Ishikawa (cell line): Measurements from ENCODE around the gene TMEM222.

ENCODE experiments used
- CEBPB ChIP-seq: IDR thresholded peaks from 2 replicates; pipeline ENCODE4 v1.6.1; 2012
- CREB1 ChIP-seq: IDR thresholded peaks from 2 replicates; pipeline ENCODE4 v1.6.1; 2012; ENCODE audit warnings: low read depth
- EGR1 ChIP-seq: IDR thresholded peaks from 2 replicates; pipeline ENCODE4 v1.6.1; 2012
- EP300 ChIP-seq: IDR thresholded peaks from 2 replicates; pipeline ENCODE4 v1.6.1; 2012; ENCODE audit warnings: borderline replicate concordance
- FOXM1 ChIP-seq: IDR thresholded peaks from 2 replicates; pipeline ENCODE4 v1.6.1; 2012; ENCODE audit warnings: low read depth, borderline replicate concordance
- MAX ChIP-seq: IDR thresholded peaks from 2 replicates; pipeline ENCODE4 v1.6.1; 2012
- NFIC ChIP-seq: IDR thresholded peaks from 2 replicates; pipeline ENCODE4 v1.6.1; 2012
- RAD21 ChIP-seq: IDR thresholded peaks from 2 replicates; pipeline ENCODE4 v1.6.1; 2012; ENCODE audit warnings: low read depth
- REST ChIP-seq: IDR thresholded peaks from 2 replicates; pipeline ENCODE4 v1.6.1; 2012; ENCODE audit warnings: low read depth, mild to moderate bottlenecking
- TAF1 ChIP-seq: IDR thresholded peaks from 2 replicates; pipeline ENCODE4 v1.6.1; 2012; ENCODE audit warnings: low read depth, mild to moderate bottlenecking
- TCF12 ChIP-seq: IDR thresholded peaks from 2 replicates; pipeline ENCODE4 v1.6.1; 2012; ENCODE audit warnings: low read depth
- TEAD4 ChIP-seq: IDR thresholded peaks from 2 replicates; pipeline ENCODE4 v1.6.1; 2012
- USF1 ChIP-seq: IDR thresholded peaks from 2 replicates; pipeline ENCODE4 v1.6.1; 2012
- YY1 ChIP-seq: IDR thresholded peaks from 2 replicates; pipeline ENCODE4 v1.6.1; 2012; ENCODE audit warnings: low read depth
- ZBTB7A ChIP-seq: IDR thresholded peaks from 2 replicates; pipeline ENCODE4 v1.6.1; 2012; ENCODE audit warnings: low read depth

TMEM222 gene

GRCh38 chr1:27346991-27347624 lies 25.1 kb downstream of the TMEM222 start:
- peak; percentile 45; the same call in 1 of the 2 replicates for TF ChIP-seq TEAD4
- no peak for TF ChIP-seq USF1

DNA sequence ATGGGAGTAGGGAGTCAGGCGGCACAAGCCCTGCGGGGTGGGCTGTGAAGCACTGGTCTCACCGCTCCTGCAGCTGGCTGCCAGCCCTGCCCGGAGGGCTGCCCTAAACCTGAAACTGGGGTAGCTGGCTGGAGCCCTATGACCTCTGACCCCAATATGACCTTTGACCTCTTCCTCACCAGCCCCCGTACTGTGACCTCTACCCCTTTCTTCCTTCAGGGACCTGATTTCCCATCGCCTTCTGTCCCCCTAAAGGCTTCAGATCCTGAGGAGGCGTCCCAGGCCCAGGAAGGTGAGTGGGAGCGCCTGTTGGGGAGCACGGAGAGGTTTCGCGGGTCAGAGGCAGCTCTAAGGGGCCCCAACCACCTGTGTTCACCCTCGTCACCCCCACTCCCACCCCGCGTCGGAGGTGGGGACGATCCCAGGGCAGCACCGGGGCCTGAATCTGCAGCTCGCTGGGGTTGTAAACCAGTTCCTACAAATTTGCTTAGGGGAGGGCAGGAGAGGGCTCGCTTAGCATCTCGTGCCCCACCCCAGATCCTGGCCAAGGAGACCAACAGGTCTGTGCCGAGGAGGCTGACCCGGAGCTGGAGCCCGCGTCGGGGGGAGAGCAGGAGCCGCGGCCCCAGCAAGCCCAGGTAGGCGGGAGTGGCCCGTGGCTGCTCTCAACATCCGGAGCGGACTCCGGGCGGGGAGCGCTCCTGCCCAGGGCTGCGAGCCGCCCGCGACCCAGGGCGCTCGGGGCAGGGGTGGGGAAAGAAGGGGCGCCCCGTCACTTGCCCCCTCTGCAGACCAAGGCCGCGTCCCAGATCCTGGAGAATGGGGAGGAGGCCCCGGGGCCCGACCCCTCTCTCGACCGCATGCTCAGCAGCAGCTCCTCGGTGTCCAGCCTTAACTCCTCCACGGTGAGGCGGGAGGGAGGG lies 27.2 kb downstream of the TMEM222 start:
- TF ChIP-seq CEBPB (no peak), ZBTB7A (peak; percentile 34; the same call in 1 of the 2 replicates), RAD21 (peak; percentile 9; the same call in 1 of the 2 replicates), YY1 (0 out of 2 replicates have a peak, but pooled peaks have one; percentile 15), EGR1 (no peak), REST (no peak), CREB1 (no peak), TEAD4 (peak; percentile 29), TAF1 (no peak), USF1 (no peak), MAX (peak; percentile 23; the same call in 1 of the 2 replicates), TCF12 (peak; percentile 41; the same call in 1 of the 2 replicates), FOXM1 (0 out of 2 replicates have a peak, but pooled peaks have one; percentile 12), EP300 (no peak), NFIC (peak; percentile 40; the same call in 1 of the 2 replicates)

DNA sequence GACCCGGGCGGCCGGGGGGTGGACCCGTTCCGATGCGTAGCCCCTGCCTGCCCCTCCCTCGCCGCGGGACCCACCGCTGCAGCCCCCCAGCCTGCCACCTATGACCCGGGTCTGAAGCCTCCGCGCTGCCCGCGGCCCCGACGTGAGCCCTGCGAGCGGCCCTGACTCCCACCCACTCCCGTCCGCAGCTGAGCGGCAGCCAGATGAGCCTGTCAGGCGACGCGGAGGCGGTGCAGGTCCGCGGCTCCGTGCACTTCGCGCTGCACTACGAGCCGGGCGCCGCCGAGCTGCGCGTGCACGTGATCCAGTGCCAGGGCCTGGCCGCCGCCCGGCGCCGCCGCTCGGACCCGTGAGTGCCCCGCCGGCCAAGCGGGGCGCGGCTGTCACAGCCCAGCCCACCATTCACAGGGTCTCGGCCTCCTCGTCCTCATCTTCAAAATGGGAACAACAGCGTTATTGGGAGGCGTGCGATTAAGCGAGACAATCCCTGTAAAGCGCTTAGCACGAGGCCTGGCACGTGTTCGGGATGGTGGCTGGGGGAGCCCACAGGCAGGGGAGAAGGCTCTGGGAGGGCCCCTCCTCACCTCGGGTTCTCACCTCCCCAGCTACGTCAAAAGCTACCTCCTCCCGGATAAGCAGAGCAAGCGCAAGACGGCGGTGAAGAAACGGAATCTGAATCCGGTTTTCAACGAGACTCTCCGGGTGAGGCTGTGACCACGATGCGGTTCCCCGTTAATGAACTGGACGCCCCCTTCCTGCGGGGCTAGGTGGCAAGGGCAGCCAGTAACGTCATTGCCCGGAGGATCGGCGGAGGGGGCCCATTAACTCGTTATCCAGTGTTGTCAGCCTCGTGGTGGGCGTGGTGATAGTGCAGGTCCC lies 28.1 kb downstream of the TMEM222 start:
- no peak for TF ChIP-seq TCF12
- TF ChIP-seq CREB1: no peak
- TF ChIP-seq FOXM1: no peak

GRCh38 chr1:27350663-27351540 lies 28.9 kb downstream of the TMEM222 start:
- TF ChIP-seq ZBTB7A (no peak), TEAD4 (no peak), RAD21 (no peak), YY1 (no peak), EP300 (no peak), TCF12 (no peak), USF1 (no peak), FOXM1 (no peak), CREB1 (no peak), CEBPB (no peak), NFIC (no peak)

DNA sequence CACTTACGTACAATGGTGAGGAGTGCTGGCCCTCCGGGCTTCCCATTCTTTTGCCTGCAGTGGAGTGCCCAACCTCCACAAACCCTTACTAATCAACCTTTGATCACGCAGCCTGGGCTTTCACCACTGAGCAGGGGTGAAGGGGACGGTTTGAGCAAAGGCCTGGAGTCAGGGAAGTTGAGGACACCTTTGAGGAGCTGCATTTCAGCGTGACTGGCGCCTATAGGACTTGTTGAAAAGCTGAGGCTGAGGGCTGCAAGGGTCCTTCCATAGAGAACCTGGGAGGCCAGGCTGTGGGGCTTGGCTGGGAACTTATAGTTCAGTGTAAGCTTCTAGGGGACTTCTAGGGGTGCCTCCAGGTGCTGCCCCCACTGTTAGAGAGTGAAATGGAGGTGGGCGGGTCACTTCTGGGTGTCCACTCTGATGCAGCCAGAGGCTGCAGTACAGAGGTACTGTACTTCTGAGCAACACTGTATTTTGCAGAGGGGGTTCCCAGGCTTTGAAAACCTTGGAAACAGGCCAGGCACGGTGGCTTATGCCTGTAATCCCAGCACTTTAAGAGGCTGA lies 29.7 kb downstream of the TMEM222 start:
- TF ChIP-seq TEAD4 (no peak), REST (no peak)
